Measurements from ENCODE around the gene IQCH. TPM values are rescaled to one million over a fixed set of nuclear protein-coding genes. Genes with fewer than 3 reads are reported as not detected.

IQCH gene
- total RNA-seq, 1 experiment from 2014 or later = 1.1 TPM

GRCh38 chr15:67340630-67341029 is 86.0 kb downstream of the IQCH start:
- Histone ChIP-seq H2AK5ac (ENCODE audit: insufficient read length, low read length) (no peak overlapping the region), H4K20me1 (ENCODE audit: control insufficient read depth, insufficient read depth, insufficient read length) (no peaks in the 10 kb centered on the region), H3K4me2 (ENCODE audit: insufficient read depth, insufficient read length, low read length) (no peak overlapping the region), H4K91ac (ENCODE audit: insufficient read length, low read depth, low read length) (no peak overlapping the region), H4K5ac (ENCODE audit: insufficient read length, low read depth, low read length) (no peak overlapping the region), H3K18ac (ENCODE audit: insufficient read length, low read depth, low read length) (no peak overlapping the region), H3K23me2 (ENCODE audit: insufficient read length, low read depth, low read length, poor library complexity, severe bottlenecking) (no peaks in the 10 kb centered on the region), H3K23ac (ENCODE audit: insufficient read length, low read depth, low read length) (no peak overlapping the region), H2BK15ac (ENCODE audit: low read depth, low read length) (no peak overlapping the region), H3K27me3 (ENCODE audit: insufficient read depth, low read length) (no peaks in the 10 kb centered on the region), H4K8ac (replicated peaks; ENCODE audit: insufficient read length, low read depth, low read length) (no peak overlapping the region), H3K79me2 (ENCODE audit: insufficient read depth, low read length) (no peaks in the 10 kb centered on the region), H2BK20ac (ENCODE audit: low read depth, low read length, poor library complexity, severe bottlenecking) (no peak overlapping the region), H2BK120ac (ENCODE audit: low read depth, low read length, poor library complexity, severe bottlenecking) (no peak overlapping the region), H3K4me1 (ENCODE audit: insufficient read depth, low read length) (no peaks in the 10 kb centered on the region), H3T11ph (ENCODE audit: low read length) (no peak overlapping the region), H2AFZ (ENCODE audit: low read length) (no peak overlapping the region), H2BK5ac (ENCODE audit: insufficient read length, low read length) (no peak overlapping the region), H3K56ac (ENCODE audit: insufficient read length, low read depth, low read length) (no peak overlapping the region), H3K4ac (ENCODE audit: low read depth, low read length) (no peak overlapping the region), H3K27ac (ENCODE audit: insufficient read length, low read depth, low read length) (no peak overlapping the region), H3K9ac (ENCODE audit: extremely low read depth, insufficient read length, low read length) (no peak overlapping the region), H3K79me1 (ENCODE audit: insufficient read depth, low read depth, low read length, poor library complexity, severe bottlenecking) (no peaks in the 10 kb centered on the region), H3K14ac (ENCODE audit: insufficient read depth, low read length) (no peak overlapping the region), H2BK12ac (ENCODE audit: insufficient read length, low read depth, low read length) (no peak overlapping the region), H3K9me3 (ENCODE audit: control insufficient read depth, low read depth, low read length) (no peaks in the 10 kb centered on the region)
- DNase-seq = no peak
- Mint-ChIP-seq H3K9me3 (peaks cover 5 to 10% of the 10 kb centered on the region in 2 experiments), H3K27ac (no peak overlapping the region), H3K27me3 (ENCODE audit: low read depth) (no peaks in the 10 kb centered on the region), H3K36me3 (ENCODE audit: insufficient read depth in 1 of 3, low read depth in 3 of 3) (peaks cover 3 to 12% (median 8%) of the 10 kb centered on the region in 3 experiments; a peak in 4 of 7 replicates), H3K4me1 (no peaks in the 10 kb centered on the region), H3K4me3 (no peak overlapping the region)
- TF ChIP-seq CTCF (conservative IDR thresholded peaks at IDR 0.05) = no peak
- no CpG with 5 or more reads among the region's 4 CpGs for WGBS (ENCODE audit: extremely low coverage, insufficient read length, low lambda C conversion rate)

Data from H9 (cell line).